HepG2 (cell line): Measurements from ENCODE around the gene ITGAE. TPM values are rescaled to one million over a fixed set of nuclear protein-coding genes. Genes with fewer than 3 reads are reported as not detected.

Source experiments
- ATRX ChIP-seq: sonication (generic); formaldehyde crosslinking; IDR thresholded peaks from 2 replicates; pipeline ENCODE4 v1.4.0; 2020; ENCODE audit warnings: missing genetic modification reagents, borderline replicate concordance
- CBX1 ChIP-seq: IDR thresholded peaks from one replicate; pipeline ENCODE4 v1.6.1; 2016; ENCODE audit warnings: antibody characterized with exemption, low read depth
- DR1 ChIP-seq: sonication (generic); formaldehyde crosslinking; IDR thresholded peaks from 2 replicates; pipeline ENCODE4 v1.8.0; 2021; ENCODE audit warnings: mild to moderate bottlenecking, missing genetic modification reagents, inconsistent platforms
- FOXJ3 ChIP-seq: sonication (generic); formaldehyde crosslinking; IDR thresholded peaks from 2 replicates; pipeline ENCODE4 v1.4.0; 2020; ENCODE audit warnings: missing genetic modification reagents, mild to moderate bottlenecking, borderline replicate concordance
- GPBP1L1 ChIP-seq: sonication (generic); formaldehyde crosslinking; IDR thresholded peaks from 2 replicates; pipeline ENCODE4 v1.5.0; 2020; ENCODE audit warnings: mild to moderate bottlenecking, missing genetic modification reagents
- LRRFIP1 ChIP-seq: sonication (generic); formaldehyde crosslinking; conservative IDR thresholded peaks from 2 replicates; pipeline ENCODE4 v1.4.0; 2020; ENCODE audit warnings: missing genetic modification reagents
- NCOA1 ChIP-seq: sonication (generic); formaldehyde crosslinking; IDR thresholded peaks from 2 replicates; pipeline ENCODE4 v1.9.0; 2021; ENCODE audit warnings: missing genetic modification reagents
- PLRG1 ChIP-seq: fragments of 450-650 bp; conservative IDR thresholded peaks from 2 replicates; pipeline ENCODE4 v1.6.1; 2016
- SAFB2 ChIP-seq: sonication (generic); formaldehyde crosslinking; IDR thresholded peaks from 2 replicates; pipeline ENCODE4 v1.5.1; 2020; ENCODE audit warnings: missing genetic modification reagents, low read depth, mild to moderate bottlenecking, borderline replicate concordance
- ZBTB42 ChIP-seq: sonication (generic); formaldehyde crosslinking; IDR thresholded peaks from 2 replicates; pipeline ENCODE4 v1.5.0; 2020; ENCODE audit warnings: mild to moderate bottlenecking, missing genetic modification reagents
- ZFP37 ChIP-seq: sonication (generic); formaldehyde crosslinking; IDR thresholded peaks from 2 replicates; pipeline ENCODE4 v1.4.0; 2020; ENCODE audit warnings: missing genetic modification reagents, borderline replicate concordance
- ZKSCAN1 ChIP-seq: fragments of 150-350 bp; IDR thresholded peaks from 2 replicates; pipeline ENCODE4 v1.6.1; 2014; ENCODE audit warnings: low read length
- ZNF136 ChIP-seq: sonication (generic); formaldehyde crosslinking; IDR thresholded peaks from 2 replicates; pipeline ENCODE4 v1.8.1; 2022; ENCODE audit warnings: low read depth, mild to moderate bottlenecking, moderate library complexity, missing genetic modification reagents
- ZNF230 ChIP-seq: sonication (generic); formaldehyde crosslinking; IDR thresholded peaks from 2 replicates; pipeline ENCODE4 v1.4.0; 2020; ENCODE audit warnings: mild to moderate bottlenecking, missing genetic modification reagents
- ZNF549 ChIP-seq: sonication (generic); formaldehyde crosslinking; IDR thresholded peaks from 2 replicates; pipeline ENCODE4 v1.5.0; 2020; ENCODE audit warnings: missing genetic modification reagents
- ZNF691 ChIP-seq: sonication (generic); formaldehyde crosslinking; IDR thresholded peaks from 2 replicates; pipeline ENCODE4 v1.4.0; 2020; ENCODE audit warnings: missing genetic modification reagents, low read depth, mild to moderate bottlenecking, borderline replicate concordance
- ZNF761 ChIP-seq: sonication (generic); formaldehyde crosslinking; conservative IDR thresholded peaks from 2 replicates; pipeline ENCODE4 v1.4.0; 2020; ENCODE audit warnings: mild to moderate bottlenecking, missing genetic modification reagents
- polyA plus RNA-seq, 8 experiments: library from polyadenylated mRNA; depleted of rRNA in 3 of 8; stranded (reverse) in 7 of 8; unstranded in 1 of 8; fragments of >200 nt; fragmentation: Illumina TruSeq in 4 of 8; extraction: Trizol in 4 of 8; gene quantifications; 2 replicates each; pipeline versions ENCODE4 v1.2.1 to v1.2.3, GENCODE V29; 2011 to 2016; ENCODE audit warnings: low read depth in 4 of 8, missing spikeins in 1 of 8, mixed read lengths in 1 of 8; ENCODE audit not compliant: insufficient read depth in 1 of 8
- total RNA-seq, 5 experiments: library from RNA; depleted of rRNA; stranded (reverse); fragments of >200 nt; fragmentation: Illumina TruSeq; extraction: Trizol; gene quantifications; 2 replicates each; pipeline ENCODE4 v1.2.3, GENCODE V29; 2016; ENCODE audit warnings: low read depth in 1 of 5
- TF ChIP-seq, protein P1 (sequence below): sonication (generic); formaldehyde crosslinking; IDR thresholded peaks from 2 replicates; pipeline ENCODE4 v1.5.0; 2020; ENCODE audit warnings: missing genetic modification reagents

ITGAE gene
- total and polyA plus RNA-seq, 2 of the 13 experiments (the other 11 are each of a cell fraction or from before 2014, with no cell fraction given) = 42.3 to 49.0 TPM

DNA sequence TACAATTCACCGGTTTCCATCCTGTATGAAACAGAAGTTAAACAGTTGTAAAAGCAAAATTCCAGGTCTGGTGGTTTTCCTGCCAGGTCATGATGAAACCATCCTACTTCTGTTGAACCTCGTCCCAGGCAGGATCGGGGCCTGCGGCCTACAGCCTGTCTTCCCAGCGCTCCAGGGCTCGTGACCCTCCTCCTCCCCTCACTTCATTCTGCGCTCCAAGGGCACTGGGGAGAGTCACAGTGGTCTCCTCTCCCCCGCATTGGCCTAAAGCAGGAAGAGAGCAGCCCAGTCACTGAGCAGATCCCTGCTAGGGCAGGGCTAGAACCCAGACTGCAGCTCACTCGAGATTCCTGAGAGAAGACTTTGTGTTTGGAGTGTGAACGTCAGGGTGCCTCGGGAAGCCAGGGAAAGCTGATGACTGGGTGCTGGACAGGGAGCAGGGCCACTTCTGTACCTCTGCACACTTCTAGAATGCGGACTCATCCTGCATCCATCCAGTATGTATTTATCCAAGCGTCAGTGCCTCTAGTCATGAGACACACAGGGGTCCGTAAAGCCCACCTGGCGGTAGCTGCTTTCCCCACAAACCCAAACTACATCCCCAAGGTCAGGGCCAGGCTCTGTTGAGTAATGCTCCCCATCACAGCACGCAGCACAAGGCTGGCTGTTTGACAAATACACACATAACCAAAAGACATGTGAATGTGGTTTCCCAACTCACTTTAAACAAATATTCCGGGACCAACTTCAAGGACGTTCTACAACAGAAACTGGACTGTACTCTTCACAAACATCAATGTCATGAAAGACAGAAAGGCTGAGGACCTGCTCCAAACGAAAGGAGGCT is 1.7 kb upstream of the ITGAE start (continued):
- TF ChIP-seq GPBP1L1 (CRISPR knock-in tag) = no peak
- no peak for TF ChIP-seq PLRG1
- TF ChIP-seq ZNF549 (CRISPR knock-in tag) = no peak
- no peak for TF ChIP-seq ZBTB42
- 0 out of 2 replicates have a peak, but pooled peaks have one; percentile 11 for TF ChIP-seq ZNF136 (CRISPR knock-in tag)
- peak; percentile 17 for TF ChIP-seq CBX1
- 0 out of 2 replicates have a peak, but pooled peaks have one; percentile 44 for TF ChIP-seq ZNF691 (CRISPR knock-in tag)
- TF ChIP-seq, protein P1, sequence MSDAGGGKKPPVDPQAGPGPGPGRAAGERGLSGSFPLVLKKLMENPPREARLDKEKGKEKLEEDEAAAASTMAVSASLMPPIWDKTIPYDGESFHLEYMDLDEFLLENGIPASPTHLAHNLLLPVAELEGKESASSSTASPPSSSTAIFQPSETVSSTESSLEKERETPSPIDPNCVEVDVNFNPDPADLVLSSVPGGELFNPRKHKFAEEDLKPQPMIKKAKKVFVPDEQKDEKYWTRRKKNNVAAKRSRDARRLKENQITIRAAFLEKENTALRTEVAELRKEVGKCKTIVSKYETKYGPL (CRISPR knock-in tag) = peak; percentile 53; the same call in 1 of the 2 replicates
- no peak for TF ChIP-seq SAFB2 (CRISPR knock-in tag)
- no peak for TF ChIP-seq ATRX (CRISPR knock-in tag)
- TF ChIP-seq LRRFIP1 (CRISPR knock-in tag) = no peak
- peak; percentile 98 for TF ChIP-seq FOXJ3 (CRISPR knock-in tag)
- no peak for TF ChIP-seq ZKSCAN1
- TF ChIP-seq ZNF230 (CRISPR knock-in tag) = no peak
- TF ChIP-seq ZNF761 (CRISPR knock-in tag) = no peak; the same call in 1 of the 2 replicates
- TF ChIP-seq ZFP37 (CRISPR knock-in tag) = no peak; the same call in 1 of the 2 replicates
- TF ChIP-seq DR1 (CRISPR knock-in tag) = no peak
- TF ChIP-seq NCOA1 = peak; percentile 99
